PC-3 (cell line): ENCODE results near the gene KIF5A.

Experiments
- EZH2 ChIP-seq: fragments of 300-600 bp; sonication (generic); IDR thresholded peaks from one replicate; pipeline ENCODE4 v1.6.1; 2017; ENCODE audit warnings: antibody characterized with exemption, mild to moderate bottlenecking, low read length; ENCODE audit not compliant: unreplicated experiment
- TF ChIP-seq, protein P1 (sequence below): fragments of 300-600 bp; sonication (generic); conservative IDR thresholded peaks from 2 replicates; pipeline ENCODE4 v1.5.1; 2017; ENCODE audit warnings: antibody characterized with exemption, low read depth, mild to moderate bottlenecking, low read length

DNA sequence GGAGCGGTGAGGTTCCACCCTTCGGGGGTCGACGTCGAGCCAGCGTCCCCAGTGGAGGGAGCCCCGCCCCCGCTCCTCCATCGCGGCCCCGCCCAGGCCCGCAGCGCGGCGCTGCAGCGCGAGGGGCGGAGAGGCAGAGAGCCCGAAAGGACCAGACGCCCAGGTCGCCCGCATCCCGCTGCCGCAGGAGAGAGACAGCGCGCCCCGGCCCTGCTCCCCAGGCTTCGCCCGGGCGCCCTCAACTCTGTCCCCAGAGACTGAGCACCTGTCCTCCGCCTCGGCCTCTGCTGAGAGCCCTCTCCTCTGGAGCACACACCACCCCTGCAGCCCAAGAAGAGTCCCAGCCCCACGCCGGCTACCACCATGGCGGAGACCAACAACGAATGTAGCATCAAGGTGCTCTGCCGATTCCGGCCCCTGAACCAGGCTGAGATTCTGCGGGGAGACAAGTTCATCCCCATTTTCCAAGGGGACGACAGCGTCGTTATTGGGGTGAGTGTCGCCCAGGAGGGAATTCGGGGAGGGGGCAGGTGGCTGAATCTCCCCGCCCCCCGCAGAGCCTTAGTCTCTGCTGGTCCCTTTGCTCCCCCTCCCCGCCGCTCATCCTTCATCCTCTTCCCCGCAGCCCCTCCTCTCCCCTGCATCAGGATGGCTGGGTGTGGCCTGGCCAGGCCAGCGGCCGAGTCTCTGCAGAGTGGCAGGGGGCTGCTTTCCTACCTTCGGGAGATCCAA, at the start of gene KIF5A:
- TF ChIP-seq, protein P1, sequence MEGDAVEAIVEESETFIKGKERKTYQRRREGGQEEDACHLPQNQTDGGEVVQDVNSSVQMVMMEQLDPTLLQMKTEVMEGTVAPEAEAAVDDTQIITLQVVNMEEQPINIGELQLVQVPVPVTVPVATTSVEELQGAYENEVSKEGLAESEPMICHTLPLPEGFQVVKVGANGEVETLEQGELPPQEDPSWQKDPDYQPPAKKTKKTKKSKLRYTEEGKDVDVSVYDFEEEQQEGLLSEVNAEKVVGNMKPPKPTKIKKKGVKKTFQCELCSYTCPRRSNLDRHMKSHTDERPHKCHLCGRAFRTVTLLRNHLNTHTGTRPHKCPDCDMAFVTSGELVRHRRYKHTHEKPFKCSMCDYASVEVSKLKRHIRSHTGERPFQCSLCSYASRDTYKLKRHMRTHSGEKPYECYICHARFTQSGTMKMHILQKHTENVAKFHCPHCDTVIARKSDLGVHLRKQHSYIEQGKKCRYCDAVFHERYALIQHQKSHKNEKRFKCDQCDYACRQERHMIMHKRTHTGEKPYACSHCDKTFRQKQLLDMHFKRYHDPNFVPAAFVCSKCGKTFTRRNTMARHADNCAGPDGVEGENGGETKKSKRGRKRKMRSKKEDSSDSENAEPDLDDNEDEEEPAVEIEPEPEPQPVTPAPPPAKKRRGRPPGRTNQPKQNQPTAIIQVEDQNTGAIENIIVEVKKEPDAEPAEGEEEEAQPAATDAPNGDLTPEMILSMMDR: no peak
- TF ChIP-seq EZH2: no peak
